PC-9 (cell line): Measurements from ENCODE around the gene SMIM38.

Experiments
- EZH2 ChIP-seq: fragments of 200-600 bp; sonication (generic); IDR thresholded peaks from 2 replicates; pipeline ENCODE4 v1.8.0; 2017; ENCODE audit warnings: antibody characterized with exemption, low read depth
- TF ChIP-seq, protein P1 (sequence below): fragments of 200-600 bp; sonication (generic); conservative IDR thresholded peaks from 2 replicates; pipeline ENCODE4 v1.6.1; 2017; ENCODE audit warnings: mixed run types, antibody characterized with exemption, mild to moderate bottlenecking, moderate library complexity

DNA sequence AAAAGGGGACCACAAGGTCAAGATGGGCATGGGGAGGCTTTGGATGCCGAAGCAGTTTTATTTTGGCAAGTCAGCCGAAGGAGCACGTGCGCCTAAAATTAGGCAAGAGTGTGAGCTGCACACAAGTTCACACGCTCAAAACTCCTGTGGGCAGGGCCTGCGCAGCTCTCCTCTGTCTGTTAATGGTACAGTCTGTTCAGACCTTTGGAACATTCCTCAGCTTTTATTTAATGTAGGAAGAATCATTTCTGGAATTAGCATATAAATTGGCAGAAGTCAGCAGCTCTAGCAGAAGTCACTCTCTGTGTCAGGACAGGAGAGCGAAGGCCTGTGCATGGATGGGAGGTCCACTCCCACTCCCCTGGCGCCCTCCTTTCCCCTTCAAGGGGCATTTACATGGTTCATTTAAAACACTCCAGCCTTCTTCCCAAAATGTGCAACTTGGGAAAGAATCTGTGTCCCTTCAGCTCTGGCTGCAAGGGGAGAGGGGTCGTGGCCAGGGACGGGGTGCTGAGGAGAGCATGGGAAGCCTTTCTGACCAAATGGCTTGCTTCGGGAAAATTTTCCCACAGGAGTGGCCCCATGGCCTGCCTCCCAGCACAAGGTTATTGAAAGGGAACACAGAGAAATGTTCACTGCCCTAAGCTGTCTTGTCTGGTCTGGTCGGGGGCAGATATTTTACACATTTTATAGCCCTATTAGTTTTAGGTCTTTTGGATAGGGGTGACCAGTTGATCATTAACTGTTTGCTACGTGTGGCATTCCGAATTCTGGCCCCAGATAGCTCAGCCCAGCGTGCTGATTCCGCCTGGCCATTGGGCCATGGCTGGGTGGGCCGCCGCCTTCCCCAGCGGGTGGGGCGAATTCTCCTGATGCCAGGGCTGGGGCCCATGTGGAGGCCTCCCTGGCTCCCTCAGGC lies 43.9 kb upstream of the SMIM38 start:
- TF ChIP-seq, protein P1, sequence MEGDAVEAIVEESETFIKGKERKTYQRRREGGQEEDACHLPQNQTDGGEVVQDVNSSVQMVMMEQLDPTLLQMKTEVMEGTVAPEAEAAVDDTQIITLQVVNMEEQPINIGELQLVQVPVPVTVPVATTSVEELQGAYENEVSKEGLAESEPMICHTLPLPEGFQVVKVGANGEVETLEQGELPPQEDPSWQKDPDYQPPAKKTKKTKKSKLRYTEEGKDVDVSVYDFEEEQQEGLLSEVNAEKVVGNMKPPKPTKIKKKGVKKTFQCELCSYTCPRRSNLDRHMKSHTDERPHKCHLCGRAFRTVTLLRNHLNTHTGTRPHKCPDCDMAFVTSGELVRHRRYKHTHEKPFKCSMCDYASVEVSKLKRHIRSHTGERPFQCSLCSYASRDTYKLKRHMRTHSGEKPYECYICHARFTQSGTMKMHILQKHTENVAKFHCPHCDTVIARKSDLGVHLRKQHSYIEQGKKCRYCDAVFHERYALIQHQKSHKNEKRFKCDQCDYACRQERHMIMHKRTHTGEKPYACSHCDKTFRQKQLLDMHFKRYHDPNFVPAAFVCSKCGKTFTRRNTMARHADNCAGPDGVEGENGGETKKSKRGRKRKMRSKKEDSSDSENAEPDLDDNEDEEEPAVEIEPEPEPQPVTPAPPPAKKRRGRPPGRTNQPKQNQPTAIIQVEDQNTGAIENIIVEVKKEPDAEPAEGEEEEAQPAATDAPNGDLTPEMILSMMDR: no peak
- TF ChIP-seq EZH2: no peak
